Colon (tissue), 2 donors: ENCODE results near the gene ZNF578.
"Not testable (repeated sequence)": the region's sequence is repeated elsewhere in the genome, so short reads cannot be mapped to it uniquely, and the experiment has no call there.

Experiments used
- FAIRE-seq: peaks from 2 replicates; lab custom pipeline; 2012; peaks lifted over from hg19 to GRCh38; lab: Jason Lieb, UNC
- donor health status: control.
- donor health status: control.

ZNF578 gene

DNA sequence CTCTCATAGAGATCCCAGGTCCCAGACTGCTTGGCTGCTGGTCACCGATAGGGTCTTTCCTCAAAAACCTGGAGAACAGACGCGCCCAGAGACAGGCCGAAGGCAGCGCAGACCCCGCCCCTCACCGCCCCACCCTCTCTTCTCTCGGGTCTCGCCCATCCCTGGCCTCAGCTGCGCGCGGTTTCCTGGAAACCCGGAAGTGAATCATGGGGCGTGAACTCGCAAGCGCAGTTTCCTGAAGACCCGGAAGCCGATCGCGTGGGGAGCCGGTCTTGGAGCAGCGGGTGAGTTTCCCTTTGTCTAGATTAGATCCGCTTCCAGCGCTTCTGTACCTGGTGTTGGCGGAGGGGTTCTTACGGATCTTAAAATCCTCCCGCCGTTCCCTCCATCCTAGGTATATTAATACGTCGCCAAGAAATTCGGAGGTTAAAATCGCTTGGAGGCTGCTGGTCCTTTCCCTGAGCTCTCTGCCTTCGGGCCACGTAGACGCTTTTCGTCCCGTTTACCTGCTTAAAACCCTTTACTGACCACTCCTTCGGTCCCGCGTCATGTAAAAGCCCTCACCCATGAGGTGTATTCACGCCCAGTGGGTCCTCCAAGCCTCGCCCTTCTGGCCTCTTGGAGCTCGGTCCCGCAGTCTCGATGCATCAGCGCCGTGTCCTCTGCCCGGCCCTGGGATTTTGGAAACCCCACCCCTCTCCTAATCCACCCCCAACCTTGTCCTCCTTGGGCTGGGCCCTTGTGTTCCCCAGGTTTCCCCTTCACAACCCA lies at the start of gene ZNF578:
Gene ZNF578 (plus strand): TSS at position 230 of the 771 bp plus-strand sequence. CDS start 48,293 bp downstream, outside the sequence.
- no peak for FAIRE-seq

DNA sequence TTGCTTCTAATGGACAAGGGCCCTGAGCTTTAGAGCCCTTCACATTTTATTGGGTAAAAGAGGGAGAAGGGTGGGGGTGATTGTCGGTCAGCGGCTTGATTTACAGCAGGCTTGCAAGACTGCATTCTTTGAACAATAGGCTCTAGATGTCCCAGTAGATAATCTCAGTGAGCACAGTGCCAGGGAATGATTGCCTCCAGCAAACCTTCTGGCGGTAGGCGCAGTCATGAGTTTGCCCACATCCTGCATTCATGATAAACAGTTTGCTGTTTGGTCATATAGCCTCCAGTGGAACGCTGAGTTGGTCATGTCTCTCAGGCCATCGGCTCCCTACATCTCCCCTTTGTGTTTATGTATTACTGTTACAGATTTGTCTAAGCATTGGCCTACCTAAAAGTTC lies 43.1 kb upstream of the ZNF578 start:
- FAIRE-seq: no peak

DNA sequence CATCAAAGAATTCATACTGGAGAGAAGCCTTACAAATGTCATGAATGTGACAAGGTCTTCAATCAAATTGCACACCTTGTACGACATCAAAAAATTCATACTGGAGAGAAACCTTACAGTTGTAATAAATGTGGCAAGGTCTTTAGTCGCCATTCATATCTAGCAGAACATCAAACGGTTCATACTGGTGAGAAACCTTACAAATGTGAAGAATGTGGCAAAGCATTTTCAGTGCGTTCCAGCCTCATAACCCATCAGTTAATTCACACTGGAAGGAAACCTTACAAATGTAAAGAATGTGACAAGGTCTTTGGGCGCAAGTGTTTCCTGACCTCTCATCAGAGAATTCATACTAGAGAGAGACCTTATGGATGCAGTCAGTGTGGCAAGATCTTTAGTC lies 37.6 kb upstream of the ZNF578 start:
- no peak for FAIRE-seq

DNA sequence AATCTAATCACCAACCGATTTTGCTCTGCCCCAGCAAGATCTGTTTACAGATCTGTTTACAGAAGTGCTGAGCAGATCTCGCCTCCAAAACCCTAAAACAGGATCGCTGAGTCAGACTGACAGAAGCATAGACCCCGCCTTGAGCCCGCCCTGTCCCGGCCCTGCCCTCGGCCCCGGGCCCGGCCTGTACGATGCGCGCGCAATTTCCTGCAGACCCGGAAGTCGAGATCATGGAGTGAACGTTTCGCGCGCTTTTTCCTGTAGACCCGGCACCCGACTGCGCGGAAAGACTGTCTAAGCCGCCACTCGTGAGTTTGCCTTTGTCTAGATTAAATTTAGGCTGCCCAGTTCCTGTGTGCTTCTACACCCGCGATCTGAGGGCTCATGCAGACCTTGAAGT lies 24.4 kb upstream of the ZNF578 start, which contains the start of gene ZNF534:
Gene ZNF534 (plus strand): TSS at position 212 of the 400 bp plus-strand sequence. CDS start 2,327 bp downstream, outside the sequence.
- no peak for FAIRE-seq

DNA sequence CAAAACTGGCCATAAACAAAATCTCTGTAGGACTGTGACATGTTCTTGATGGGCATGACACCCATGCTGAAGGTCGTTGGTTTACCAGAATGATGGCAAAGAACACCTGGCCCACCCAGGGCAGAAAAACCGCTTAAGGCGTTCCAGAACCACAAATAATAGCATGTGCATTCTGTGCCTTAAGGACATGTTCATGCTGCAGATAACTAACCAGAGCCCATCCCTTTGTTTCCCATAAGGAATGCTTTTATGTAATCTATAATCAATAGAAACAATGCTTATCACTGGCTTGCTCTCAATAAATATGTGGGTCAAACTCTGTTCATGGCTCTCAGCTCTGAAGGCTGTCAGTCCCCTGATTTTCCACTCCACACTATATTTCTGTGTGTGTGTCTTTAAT lies 11.2 kb upstream of the ZNF578 start:
- FAIRE-seq: no peak

DNA sequence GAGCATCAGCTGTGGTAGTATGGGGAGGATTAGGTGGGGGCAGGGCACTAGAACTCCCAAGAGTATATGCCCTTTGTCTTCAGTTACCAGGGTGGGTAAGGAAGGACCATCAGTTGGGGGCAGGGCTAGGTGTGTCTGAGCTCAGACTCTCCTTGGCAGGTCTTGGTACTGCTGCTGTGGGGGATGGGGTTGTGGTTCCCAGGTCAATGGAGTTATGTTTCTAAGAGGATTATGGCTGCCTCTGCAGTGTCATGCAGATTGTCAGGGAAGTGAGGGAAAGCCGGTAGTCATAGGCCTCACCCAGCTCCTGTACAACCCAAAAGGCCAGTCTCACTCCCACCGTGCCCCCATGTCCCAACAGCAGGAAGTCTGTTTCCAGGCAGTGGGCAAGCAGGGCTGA lies 8.8 kb upstream of the ZNF578 start:
- FAIRE-seq: no peak

DNA sequence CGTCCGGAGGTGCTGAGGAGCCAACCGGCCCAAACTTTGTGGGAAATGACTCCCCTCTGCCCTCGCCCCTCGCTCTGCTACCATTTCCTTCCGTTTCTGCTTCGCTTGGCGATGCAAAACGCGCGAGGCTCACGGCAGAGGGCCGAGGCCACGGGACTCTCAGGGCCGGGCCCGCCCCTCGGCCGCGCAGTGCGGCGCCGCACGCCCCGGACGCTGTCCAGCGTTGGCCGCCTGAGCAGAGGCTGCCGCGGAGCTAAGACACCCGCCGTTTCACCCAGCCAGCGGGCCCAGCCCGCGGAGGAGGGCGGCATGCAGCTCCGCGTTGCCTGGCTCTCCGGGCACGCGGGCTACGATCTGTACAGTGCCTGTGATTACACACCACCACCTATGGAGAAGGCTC lies 2.1 kb upstream of the ZNF578 start:
- no peak for FAIRE-seq

DNA sequence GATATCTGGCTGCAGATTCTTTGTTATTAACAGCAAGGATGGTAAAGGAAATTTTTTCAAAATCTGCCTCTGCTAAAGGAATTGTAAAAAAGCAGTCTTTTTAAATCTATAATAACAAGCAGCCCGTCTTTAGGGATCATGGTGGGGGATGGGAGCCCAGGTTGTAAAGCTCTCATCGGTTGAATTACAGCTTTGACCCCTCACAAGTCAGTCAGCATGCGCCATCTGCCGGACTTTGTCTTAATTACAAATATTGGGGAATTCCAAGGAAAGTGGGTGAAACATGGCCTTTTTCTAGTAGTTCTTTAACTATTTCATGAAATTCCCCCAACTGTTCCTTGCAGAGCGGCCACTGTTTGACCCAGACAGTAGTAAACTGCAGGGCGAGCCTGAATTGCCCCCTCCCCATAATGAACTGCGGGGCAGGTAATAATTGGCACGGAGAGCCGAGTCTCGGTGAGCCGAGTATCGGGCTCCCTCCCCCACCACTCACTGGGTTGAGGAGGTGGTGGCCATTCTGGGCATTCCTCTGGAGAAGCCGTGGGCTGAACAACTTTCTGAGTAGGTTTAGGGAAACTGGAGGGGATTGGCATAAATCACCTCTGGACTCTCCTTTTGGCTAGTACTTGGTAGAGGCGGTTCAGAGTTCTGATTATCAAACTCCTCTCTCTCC lies 11.6 kb downstream of the ZNF578 start:
- no peak for FAIRE-seq

DNA sequence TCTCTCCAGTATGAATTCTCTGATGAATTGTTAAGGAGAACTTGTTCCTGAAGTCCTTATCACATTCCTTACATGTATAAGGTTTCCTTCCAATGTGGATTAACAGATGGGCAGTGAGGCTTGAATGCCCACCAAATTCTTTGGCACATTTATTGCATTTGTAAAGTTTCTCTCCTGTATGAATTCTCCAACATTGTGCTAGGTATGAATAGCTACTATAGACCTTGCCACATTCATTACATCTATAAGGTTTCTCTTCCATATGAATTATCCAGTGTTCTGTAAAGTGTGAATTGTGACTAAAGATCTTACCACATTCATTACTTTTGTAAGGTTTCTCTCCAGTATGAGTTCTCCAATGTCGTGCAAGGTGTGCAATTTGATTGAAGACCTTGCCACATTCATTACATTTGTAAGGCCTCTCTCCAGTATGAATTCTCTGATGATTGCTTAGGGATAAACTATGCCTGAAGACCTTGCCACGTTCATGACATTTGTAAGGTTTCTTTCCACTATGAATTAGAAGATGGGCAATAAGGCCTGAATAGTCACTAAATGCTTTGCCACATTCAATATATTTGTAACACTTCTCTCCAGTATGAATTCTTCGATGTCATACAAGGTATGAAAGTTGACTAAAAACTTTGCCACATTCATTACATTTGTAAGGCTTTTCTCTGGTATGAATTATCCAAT lies 20.4 kb downstream of the ZNF578 start:
- FAIRE-seq: no peak

DNA sequence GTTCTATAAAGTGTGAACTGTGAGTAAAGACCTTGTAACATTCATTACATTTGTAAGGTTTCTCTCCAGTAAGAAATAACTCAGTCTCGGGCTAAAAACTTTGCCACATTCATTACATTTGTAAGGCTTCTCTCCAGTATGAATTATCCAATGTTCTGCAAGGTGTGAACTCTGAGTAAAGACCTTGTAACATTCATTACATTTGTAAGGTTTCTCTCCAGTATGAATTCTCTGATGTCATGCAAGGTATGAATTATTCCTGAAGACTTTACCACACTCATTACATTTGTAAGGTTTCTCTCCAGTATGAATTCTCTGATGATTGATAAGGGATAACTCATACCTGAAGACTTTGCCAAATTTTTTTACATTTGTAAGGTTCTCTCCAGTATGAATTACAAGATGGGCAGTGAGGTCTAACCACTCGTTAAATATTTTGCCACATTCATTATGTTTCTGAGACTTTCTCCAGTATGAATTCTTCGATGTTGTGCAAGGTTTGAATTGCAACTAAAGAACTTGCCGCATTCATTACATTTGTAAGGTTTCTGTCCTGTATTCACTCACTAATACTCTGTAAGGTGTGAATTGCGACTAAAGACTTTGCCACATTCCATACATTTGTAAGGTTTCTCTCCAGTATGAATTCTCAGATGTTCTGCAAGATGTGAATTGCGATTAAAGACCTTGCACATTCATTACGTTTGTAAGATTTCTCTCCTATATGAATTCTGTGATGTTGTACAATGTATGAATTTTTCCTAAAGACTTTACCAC lies 21.2 kb downstream of the ZNF578 start:
- no peak for FAIRE-seq

DNA sequence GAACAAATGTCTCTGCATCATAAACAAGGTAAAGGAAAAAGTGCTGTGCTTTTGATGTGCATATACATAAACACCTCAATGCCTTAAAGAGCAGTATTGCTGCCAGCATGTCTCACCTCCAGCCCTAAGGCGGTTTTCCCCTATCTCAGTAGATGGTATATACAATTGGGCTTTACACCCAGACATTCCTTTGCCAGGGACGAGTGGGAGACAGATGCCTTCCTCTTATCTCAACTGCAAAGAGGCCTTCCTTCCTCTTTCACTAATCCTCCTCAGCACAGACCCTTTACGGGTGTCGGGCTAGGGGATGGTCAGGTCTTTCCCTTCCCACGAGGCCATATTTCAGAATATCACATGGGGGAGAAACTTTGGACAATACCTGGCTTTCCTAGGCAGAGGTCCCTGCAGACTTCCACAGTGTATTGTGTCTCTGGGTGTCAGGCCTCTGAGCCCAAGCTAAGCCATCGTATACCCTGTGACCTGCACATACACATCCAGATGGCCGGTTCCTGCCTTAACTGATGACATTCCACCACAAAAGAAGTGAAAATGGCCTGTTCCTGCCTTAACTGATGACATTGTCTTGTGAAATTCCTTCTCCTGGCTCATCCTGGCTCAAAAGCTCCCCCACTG lies 30.9 kb downstream of the ZNF578 start:
- not testable (repeated sequence) for FAIRE-seq

DNA sequence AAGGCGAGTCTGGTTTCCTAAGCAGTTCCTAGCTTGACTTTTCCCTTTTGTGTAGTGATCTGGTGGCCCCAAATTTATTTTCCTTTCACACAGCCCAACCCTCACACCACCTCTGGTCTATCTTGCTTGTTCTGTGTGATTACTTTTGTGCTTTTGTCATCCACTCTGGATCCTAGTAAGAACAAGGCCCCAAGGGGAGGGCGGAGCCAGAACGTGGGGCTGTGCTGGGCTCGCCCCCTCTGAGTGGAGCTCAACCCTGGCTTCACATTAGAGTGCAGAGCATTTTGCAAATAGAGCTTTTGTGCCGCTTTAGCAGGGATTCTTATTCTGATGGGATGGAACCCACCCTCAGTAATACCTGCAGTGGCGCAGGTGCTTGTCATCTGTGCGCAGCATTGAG lies 31.7 kb downstream of the ZNF578 start:
- FAIRE-seq: not testable (repeated sequence)

DNA sequence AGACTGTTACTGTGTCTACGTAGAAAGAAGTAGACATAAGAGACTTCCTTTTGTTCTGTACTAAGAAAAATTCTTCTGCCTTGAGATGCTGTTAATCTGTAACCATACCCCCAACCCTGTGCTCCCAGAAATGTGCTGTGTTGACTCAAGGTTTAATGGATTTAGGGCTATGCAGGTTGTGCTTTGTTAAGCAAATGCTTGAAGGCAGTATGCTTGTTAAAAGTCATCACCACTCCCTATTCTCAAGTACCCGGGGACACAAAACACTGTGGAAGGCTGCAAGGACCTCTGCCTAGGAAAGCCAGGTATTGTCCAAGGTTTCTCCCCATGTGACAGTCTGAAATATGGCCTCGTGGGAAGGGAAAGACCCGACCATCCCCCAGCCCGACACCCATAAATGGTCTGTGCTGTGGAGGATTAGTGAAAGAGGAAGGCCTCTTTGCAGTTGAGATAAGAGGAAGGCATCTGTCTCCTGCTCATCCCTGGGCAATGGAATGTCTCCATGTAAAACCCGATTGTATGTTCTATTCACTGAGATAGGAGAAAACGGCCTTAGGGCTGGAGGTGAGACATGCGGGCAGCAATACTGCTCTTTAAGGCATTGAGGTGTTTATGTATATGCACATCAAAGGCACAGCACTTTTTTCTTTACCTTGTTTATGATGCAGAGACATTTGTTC lies 32.3 kb downstream of the ZNF578 start:
- not testable (repeated sequence) for FAIRE-seq

DNA sequence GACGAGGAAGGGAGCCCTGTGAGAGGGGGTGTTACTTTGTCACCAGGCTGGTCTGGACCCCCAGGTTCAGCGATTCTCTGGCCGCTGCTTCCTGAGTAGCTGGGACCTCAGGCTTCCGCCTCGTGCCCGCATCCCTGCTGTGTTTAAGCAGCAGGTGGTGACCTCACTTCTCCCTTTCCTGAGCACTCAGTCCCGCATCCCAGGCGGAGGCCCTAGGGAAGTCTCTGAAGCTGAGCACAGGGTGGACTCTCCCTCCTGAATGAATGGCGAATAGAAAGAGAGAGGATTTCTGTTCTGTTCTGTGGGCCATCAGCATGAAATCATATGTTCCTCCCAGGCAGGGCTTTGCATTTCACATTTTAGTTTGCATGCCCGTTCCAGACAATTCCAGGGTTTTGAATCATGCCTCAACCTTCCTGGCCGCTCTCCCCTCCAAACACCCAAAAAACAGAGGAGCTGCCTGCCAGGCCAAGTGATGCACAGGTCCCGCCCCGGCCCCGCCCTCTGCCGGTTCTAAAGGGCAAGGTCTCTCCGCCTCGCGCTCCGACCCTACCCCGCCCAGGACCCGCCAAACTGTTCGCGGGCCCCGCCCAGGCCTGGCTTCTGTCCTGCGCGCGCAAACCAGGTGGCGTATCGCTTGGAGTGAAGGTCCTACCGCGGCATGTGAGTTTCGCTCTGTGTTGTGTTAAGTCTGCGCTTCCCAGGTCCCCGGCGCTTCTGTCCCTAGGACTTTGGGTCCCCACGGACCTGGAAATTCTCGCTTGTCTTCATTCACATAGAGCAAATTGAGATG lies 39.0 kb downstream of the ZNF578 start:
- FAIRE-seq: no peak

DNA sequence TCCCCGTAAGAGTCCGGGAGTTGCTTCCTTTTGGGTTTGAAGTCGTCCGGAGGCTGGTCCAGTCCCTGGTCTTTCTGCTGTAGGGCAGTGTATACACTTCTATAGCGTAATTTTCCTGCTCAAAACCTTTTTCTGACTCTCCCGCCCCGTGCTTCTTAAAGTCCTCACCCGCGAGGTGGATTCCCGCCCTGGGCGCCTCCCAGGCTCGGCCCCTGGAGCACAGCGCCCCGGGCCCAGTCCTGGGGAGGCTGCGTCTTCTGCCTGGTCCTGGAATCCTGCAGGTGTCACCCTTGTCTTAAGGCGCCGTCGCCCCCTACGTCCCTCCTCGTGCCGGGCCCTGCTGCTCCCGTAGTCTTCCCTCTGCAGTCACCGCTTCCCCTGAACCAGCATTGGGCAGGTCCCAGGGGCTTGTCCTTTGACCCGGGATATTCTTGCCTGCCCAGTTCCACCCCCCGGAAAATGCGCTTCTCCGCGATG lies 39.7 kb downstream of the ZNF578 start:
- no peak for FAIRE-seq

DNA sequence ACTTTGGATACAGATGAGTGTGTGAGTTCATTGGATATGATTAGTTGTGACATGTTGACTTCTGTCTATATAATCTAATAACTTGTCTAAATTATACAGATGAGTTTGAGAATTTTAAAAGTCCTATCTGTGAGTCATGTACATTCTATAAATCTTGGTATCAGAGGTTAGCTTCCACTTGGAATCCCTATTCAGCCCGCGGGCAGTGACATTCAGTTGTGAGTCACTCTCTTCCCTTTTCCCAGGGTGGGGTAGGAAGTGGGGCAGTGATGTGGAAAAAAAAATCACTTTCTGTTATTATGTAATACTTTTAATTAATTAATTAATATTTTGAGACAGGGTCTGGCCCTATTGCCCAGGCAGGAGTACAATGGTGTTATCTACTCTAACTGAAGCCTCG lies 41.2 kb downstream of the ZNF578 start:
- FAIRE-seq: no peak

DNA sequence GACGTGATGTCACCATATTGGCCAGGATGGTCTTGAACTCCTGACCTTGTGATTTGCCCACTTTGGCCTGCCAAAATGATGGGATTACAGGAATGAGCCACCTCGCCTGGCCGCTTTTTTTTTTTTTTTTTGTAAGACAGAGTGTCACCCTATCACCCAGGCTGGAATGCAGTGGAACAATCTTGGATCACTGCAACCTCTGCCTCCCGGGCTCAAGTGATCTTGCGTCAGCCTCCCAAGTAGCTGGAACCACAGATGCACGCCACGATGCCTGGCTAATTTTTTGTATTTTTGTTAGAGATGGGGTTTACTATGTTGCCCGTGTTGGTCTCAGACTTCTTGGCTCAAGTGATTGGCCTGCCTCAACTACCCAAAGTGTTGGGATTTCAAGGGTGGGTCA lies 45.2 kb downstream of the ZNF578 start:
- FAIRE-seq: no peak

DNA sequence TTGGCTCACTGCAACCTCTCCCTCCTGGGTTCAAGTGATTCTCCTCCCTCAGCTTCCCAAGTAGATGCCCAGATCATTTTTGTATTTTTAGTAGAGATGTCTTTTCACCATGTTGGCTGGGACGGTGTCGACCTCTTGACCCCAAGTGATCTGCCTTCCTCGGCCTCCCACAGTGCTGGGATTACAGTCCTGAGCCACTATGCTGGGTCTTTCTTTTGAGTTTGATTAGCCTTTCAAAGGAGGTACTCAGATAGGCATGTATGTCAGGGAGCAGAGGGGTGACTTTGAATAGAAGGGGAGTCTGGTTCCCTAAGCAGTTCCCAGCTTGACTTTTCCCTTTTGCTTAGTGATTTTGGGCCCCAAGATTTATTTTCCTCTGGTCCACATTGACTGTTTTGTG lies 47.1 kb downstream of the ZNF578 start:
- not testable (repeated sequence) for FAIRE-seq

DNA sequence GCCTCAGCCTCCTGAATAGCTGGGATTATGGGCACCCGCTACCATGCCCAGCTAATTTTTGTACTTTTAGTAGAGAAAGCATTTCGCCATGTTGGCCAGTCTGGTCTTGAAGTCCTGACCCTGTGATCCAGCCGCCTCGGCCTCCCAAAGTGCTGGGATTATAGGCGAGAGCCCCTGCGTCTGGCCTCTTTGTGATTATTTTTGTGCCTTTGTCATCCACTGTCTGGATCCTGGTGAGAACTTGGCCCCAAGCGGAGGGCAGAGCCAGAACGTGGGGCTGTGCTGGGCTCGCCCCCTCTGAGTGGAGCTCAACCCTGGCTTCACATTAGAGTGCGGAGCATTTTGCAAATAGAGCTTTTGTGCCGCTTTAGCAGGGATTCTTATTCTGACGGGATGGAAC lies 47.6 kb downstream of the ZNF578 start:
- not testable (repeated sequence) for FAIRE-seq

DNA sequence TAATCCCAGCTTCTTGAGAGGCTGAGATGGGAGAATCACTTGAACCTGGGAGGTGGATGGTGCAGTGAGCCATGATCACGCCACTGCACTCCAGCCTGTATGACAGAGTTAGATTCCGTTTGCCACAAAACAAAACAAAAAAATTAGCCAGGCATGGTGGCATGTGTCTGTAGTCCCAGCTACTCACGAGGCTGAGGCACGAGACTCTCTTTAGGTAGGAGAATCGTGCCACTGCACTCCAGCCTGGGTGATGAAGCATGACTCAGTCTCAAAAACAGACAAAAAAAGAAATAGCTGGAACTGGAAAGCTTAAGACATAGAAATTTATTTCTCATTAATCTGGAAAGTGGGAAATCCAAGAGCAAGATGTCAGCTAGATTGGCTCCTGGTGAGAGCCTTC lies 53.9 kb downstream of the ZNF578 start:
- no peak for FAIRE-seq
